Fibroblast of lung (primary cell): ENCODE results near the gene MTG2. TPM values are rescaled to one million over a fixed set of nuclear protein-coding genes. Genes with fewer than 3 reads are reported as not detected.

Experiments used
- DNase-seq, 2 donors: peaks; one replicate each; pipeline versions ENCODE4 v3.0.0 to v3.0.0-alpha.2; 2010; ENCODE audit warnings: low read depth in 2 of 2
- H2AFZ ChIP-seq: 2 replicates; pipeline ENCODE4 v1.5.1; 2012; ENCODE audit warnings: low read length, control low read depth, inconsistent platforms
- H3K27ac ChIP-seq: 2 replicates; pipeline ENCODE4 v1.5.1; 2011; ENCODE audit warnings: low read length, control low read depth; ENCODE audit not compliant: insufficient read depth
- H3K27me3 ChIP-seq: 2 replicates; pipeline ENCODE4 v1.5.1; 2011; ENCODE audit warnings: mild to moderate bottlenecking, low read length; ENCODE audit not compliant: control insufficient read depth, insufficient read depth
- H3K36me3 ChIP-seq: 2 replicates; pipeline ENCODE4 v1.5.1; 2011; ENCODE audit warnings: low read length; ENCODE audit not compliant: control insufficient read depth, insufficient read depth
- H3K4me1 ChIP-seq: 2 replicates; pipeline ENCODE4 v1.5.1; 2011; ENCODE audit warnings: low read length; ENCODE audit not compliant: control insufficient read depth, insufficient read depth; ENCODE audit errors: extremely low read depth
- H3K4me2 ChIP-seq: 2 replicates; pipeline ENCODE4 v1.5.1; 2011; ENCODE audit warnings: low read length, control low read depth; ENCODE audit not compliant: insufficient read depth; ENCODE audit errors: extremely low read depth
- H3K4me3 ChIP-seq, 4 experiments: fragments of 200-600 bp in 1 of 4; sonication (generic) in 1 of 4; replicated peaks in 1 of 4; 2 replicates each; pipeline ENCODE4 v1.5.1; 2011 to 2016; ENCODE audit warnings: low read length in 4 of 4, low read depth in 3 of 4, mild to moderate bottlenecking in 3 of 4, control low read depth in 2 of 4, inconsistent platforms in 1 of 4, mixed read lengths in 1 of 4; ENCODE audit not compliant: insufficient read depth in 1 of 4; ENCODE audit errors: control extremely low read depth in 1 of 4
- H3K79me2 ChIP-seq: 2 replicates; pipeline ENCODE4 v1.5.1; 2012; ENCODE audit warnings: mild to moderate bottlenecking, low read length, inconsistent platforms; ENCODE audit not compliant: control insufficient read depth, insufficient read depth
- H3K9ac ChIP-seq: 2 replicates; pipeline ENCODE4 v1.5.1; 2011; ENCODE audit warnings: mild to moderate bottlenecking, low read length, control low read depth; ENCODE audit not compliant: insufficient read depth
- H3K9me3 ChIP-seq: 2 replicates; pipeline ENCODE4 v1.5.1; 2012; ENCODE audit warnings: low read depth, low read length; ENCODE audit not compliant: control insufficient read depth, insufficient read depth
- H4K20me1 ChIP-seq: 2 replicates; pipeline ENCODE4 v1.5.1; 2011; ENCODE audit warnings: low read length; ENCODE audit not compliant: control insufficient read depth, insufficient read depth; ENCODE audit errors: extremely low read depth
- EZH2 ChIP-seq: IDR thresholded peaks from 2 replicates; pipeline ENCODE4 v1.5.1; 2012; ENCODE audit warnings: low read length, control low read depth, mild to moderate bottlenecking; ENCODE audit errors: missing control alignments
- polyA plus RNA-seq, 2 donors: library from polyadenylated mRNA; depleted of rRNA in 1 of 2; stranded (reverse) in 1 of 2; unstranded in 1 of 2; fragments of >200 nt; gene quantifications; 2 replicates each; pipeline ENCODE4 v1.2.1, GENCODE V29; 2011 to 2012; ENCODE audit warnings: missing spikeins in 1 of 2
- total RNA-seq: library from RNA; depleted of rRNA; stranded (reverse); fragments of >200 nt; gene quantifications from 2 replicates; pipeline ENCODE4 v1.2.1, GENCODE V29; 2014
- TF ChIP-seq, protein P1 (sequence below), 2 donors: IDR thresholded peaks in 1 of 2; conservative IDR thresholded peaks in 1 of 2; 1 replicate in 1 of 2; 2 replicates in 1 of 2; pipeline ENCODE4 v1.5.1; 2011 to 2012; ENCODE audit warnings: low read length in 2 of 2, control low read depth in 1 of 2, inconsistent platforms in 1 of 2, low read depth in 1 of 2, mild to moderate bottlenecking in 1 of 2

MTG2 gene
- total and polyA plus RNA-seq, 2 donors (not counting 1 experiment from before 2014, with no cell fraction given), result 16.5 to 17.5 TPM

DNA sequence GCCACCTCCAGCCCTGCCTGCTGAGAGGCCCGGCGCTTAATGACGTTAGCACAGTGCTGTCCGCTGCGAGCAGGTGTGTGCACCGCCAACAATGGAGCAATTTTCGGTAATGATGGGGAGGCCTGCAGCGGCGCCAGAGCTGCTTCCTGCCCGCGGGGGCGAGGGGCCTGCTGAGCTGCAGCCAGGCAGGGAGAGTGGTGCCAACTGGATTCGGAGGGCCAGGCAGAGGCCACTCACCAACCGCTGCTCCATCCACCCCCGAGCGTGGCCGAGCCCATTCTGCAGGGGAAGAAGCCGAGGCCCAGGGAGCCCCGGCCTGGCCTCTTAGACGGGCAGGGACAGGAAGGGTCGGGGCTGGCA, 27.6 kb downstream of the MTG2 start:
- no peak overlapping the region for H3K4me2 ChIP-seq
- no peak for DNase-seq
- H3K9ac ChIP-seq, result no peak overlapping the region
- H4K20me1 ChIP-seq, result no peaks in the 10 kb centered on the region
- H3K4me3 ChIP-seq, result no peak overlapping the region
- H2AFZ ChIP-seq, result no peak overlapping the region
- no peaks in the 10 kb centered on the region for H3K9me3 ChIP-seq
- H3K4me1 ChIP-seq, result no peaks in the 10 kb centered on the region
- peaks cover 24% of the 10 kb centered on the region for H3K27me3 ChIP-seq
- no peak overlapping the region for H3K27ac ChIP-seq
- H3K36me3 ChIP-seq, result no peaks in the 10 kb centered on the region
- no peak for TF ChIP-seq EZH2
- TF ChIP-seq, protein P1, sequence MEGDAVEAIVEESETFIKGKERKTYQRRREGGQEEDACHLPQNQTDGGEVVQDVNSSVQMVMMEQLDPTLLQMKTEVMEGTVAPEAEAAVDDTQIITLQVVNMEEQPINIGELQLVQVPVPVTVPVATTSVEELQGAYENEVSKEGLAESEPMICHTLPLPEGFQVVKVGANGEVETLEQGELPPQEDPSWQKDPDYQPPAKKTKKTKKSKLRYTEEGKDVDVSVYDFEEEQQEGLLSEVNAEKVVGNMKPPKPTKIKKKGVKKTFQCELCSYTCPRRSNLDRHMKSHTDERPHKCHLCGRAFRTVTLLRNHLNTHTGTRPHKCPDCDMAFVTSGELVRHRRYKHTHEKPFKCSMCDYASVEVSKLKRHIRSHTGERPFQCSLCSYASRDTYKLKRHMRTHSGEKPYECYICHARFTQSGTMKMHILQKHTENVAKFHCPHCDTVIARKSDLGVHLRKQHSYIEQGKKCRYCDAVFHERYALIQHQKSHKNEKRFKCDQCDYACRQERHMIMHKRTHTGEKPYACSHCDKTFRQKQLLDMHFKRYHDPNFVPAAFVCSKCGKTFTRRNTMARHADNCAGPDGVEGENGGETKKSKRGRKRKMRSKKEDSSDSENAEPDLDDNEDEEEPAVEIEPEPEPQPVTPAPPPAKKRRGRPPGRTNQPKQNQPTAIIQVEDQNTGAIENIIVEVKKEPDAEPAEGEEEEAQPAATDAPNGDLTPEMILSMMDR (conservative IDR thresholded peaks at IDR 0.05 in 1 of 2, IDR thresholded peaks at IDR 0.05 in 1 of 2; ENCODE audit: low read depth in 1 of 2, low read length in 2 of 2), result no peak
- H3K79me2 ChIP-seq, result no peaks in the 10 kb centered on the region

DNA sequence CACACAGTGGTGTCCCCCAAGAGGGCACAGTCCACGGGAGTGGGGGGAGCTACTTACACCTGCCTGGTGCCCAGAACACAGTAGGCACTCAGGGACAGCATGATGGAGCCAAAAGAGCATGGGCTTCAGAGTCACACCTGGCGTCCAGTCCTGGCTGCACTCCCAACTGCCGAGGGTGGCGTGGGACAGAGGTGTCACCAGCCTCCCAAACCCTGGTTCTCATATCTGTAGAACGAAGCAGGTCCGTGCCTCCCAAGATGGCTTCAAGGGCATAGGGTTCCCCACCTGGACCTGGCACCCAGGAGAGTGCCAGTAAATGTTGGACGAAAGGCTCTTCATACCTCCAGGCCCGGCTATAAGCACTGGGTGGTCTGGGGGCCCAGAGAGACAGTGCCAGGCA, 28.4 kb downstream of the MTG2 start:
- Histone ChIP-seq H3K4me1 (no peaks in the 10 kb centered on the region), H3K36me3 (no peaks in the 10 kb centered on the region), H3K4me2 (no peak overlapping the region), H3K9me3 (no peaks in the 10 kb centered on the region), H3K27me3 (peaks cover 24% of the 10 kb centered on the region), H3K79me2 (no peaks in the 10 kb centered on the region), H2AFZ (no peak overlapping the region), H4K20me1 (no peaks in the 10 kb centered on the region), H3K27ac (no peak overlapping the region), H3K9ac (no peak overlapping the region), H3K4me3 (no peak overlapping the region)
- DNase-seq, result no peak
- TF ChIP-seq, protein P1 (conservative IDR thresholded peaks at IDR 0.05 in 1 of 2, IDR thresholded peaks at IDR 0.05 in 1 of 2; ENCODE audit: low read depth in 1 of 2, low read length in 2 of 2), result no peak
- TF ChIP-seq EZH2, result no peak

GRCh38 chr20:62211769-62212288, 29.0 kb downstream of the MTG2 start:
- no peak for TF ChIP-seq EZH2
- TF ChIP-seq, protein P1 (conservative IDR thresholded peaks at IDR 0.05 in 1 of 2, IDR thresholded peaks at IDR 0.05 in 1 of 2; ENCODE audit: low read depth in 1 of 2, low read length in 2 of 2), result no peak
- Histone ChIP-seq H3K79me2 (no peaks in the 10 kb centered on the region), H3K4me2 (no peak overlapping the region), H3K4me3 (no peak overlapping the region), H3K9me3 (no peaks in the 10 kb centered on the region), H3K4me1 (no peaks in the 10 kb centered on the region), H3K27me3 (peaks cover 24% of the 10 kb centered on the region), H3K36me3 (no peaks in the 10 kb centered on the region), H2AFZ (no peak overlapping the region), H4K20me1 (no peaks in the 10 kb centered on the region), H3K27ac (no peak overlapping the region), H3K9ac (no peak overlapping the region)
- no peak for DNase-seq
